GM21528 (cell line): ENCODE measurements around the gene MAP2K7.
"Not testable (repeated sequence)": the region's sequence is repeated elsewhere in the genome, so short reads cannot be mapped to it uniquely, and the experiment has no call there.

Experiments used
- ATAC-seq: cut with Tn5 transposase; IDR thresholded peaks from one replicate; pipeline ENCODE4 v1.9.1; 2021; ENCODE audit warnings: mild to moderate bottlenecking, moderate library complexity; ENCODE audit not compliant: unreplicated experiment, low FRiP score

Gene MAP2K7

GRCh38 chr19:7953576-7953975 is 49.9 kb downstream of the MAP2K7 start:
- no peak for ATAC-seq

- ATAC-seq = no peak
These were observed 52.0 kb downstream of the MAP2K7 start for GRCh38 chr19:7955696-7956095.

- no peak for ATAC-seq
These were observed 55.5 kb downstream of the MAP2K7 start for GRCh38 chr19:7959211-7959610.

GRCh38 chr19:7961082-7961481 is 57.4 kb downstream of the MAP2K7 start:
- ATAC-seq = not testable (repeated sequence)

GRCh38 chr19:7961920-7962626 is 58.4 kb downstream of the MAP2K7 start:
- no peak for ATAC-seq

GRCh38 chr19:7962644-7963268 is 59.1 kb downstream of the MAP2K7 start:
- no peak for ATAC-seq

GRCh38 chr19:7963566-7963965 is 59.9 kb downstream of the MAP2K7 start:
- ATAC-seq = no peak
